ENCODE results near the gene BMERB1. TPM values are rescaled to one million over a fixed set of nuclear protein-coding genes. Genes with fewer than 3 reads are reported as not detected.
"Not testable (repeated sequence)": the region's sequence is repeated elsewhere in the genome, so short reads cannot be mapped to it uniquely, and the experiment has no call there.

Gene BMERB1
- total RNA-seq, 4 donors from 2014 or later: 7.0 to 47.9 (median 15.0) TPM

GRCh38 chr16:15566095-15566494, 131.7 kb downstream of the BMERB1 start:
- no peak for DNase-seq
- Histone ChIP-seq H3K27me3 (no peaks in the 10 kb centered on the region), H3K9me3 (no peaks in the 10 kb centered on the region), H3K36me3 (no peaks in the 10 kb centered on the region), H3K27ac (no peak overlapping the region), H3K4me1 (no peaks in the 10 kb centered on the region), H3K4me3 (no peak overlapping the region)
- TF ChIP-seq CTCF (IDR thresholded peaks at IDR 0.05): no peak
- no peak for TF ChIP-seq POLR2A (IDR thresholded peaks at IDR 0.05)

GRCh38 chr16:15567823-15568222, 133.4 kb downstream of the BMERB1 start:
- DNase-seq: no peak
- Histone ChIP-seq H3K4me3 (no peak overlapping the region), H3K27me3 (no peaks in the 10 kb centered on the region), H3K9me3 (no peaks in the 10 kb centered on the region), H3K27ac (no peak overlapping the region), H3K4me1 (peaks cover 0 to 14% (median 1%) of the 10 kb centered on the region in 4 donors), H3K36me3 (no peaks in the 10 kb centered on the region)
- no peak for TF ChIP-seq CTCF (IDR thresholded peaks at IDR 0.05)
- no peak for TF ChIP-seq POLR2A (IDR thresholded peaks at IDR 0.05)

- not testable (repeated sequence) for H3K9me3 ChIP-seq
- H3K4me1 ChIP-seq: peaks cover 0 to 14% (median 1%) of the 10 kb centered on the region in 4 donors
Observed at GRCh38 chr16:15570666-15571065, 136.3 kb downstream of the BMERB1 start.

DNA sequence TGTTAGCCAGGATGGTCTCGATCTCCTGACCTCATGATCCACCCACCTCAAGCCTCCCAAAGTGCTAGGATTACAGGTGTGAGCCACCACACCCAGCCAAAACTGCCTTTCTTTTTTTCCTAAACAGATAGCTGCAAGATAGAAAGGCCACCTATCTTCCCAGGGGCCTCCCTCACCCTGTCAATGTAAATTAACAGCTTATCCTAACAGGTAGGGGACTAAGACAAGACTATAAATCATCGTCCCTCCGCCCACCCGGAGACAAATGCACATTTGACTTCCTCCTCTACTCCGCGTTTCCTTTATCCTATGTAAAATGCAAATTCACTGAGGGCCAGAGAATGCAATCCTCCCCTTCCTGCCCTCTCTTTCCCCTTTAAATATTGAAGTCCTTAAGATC, 137.2 kb downstream of the BMERB1 start:
- DNase-seq: no peak
- Histone ChIP-seq H3K36me3 (no peaks in the 10 kb centered on the region), H3K27ac (peak overlapping the region in 1 of 4 donors; percentile 63), H3K9me3 (no peaks in the 10 kb centered on the region), H3K4me3 (no peak overlapping the region), H3K4me1 (peaks cover 0 to 14% (median 1%) of the 10 kb centered on the region in 4 donors), H3K27me3 (no peaks in the 10 kb centered on the region)
- TF ChIP-seq CTCF (IDR thresholded peaks at IDR 0.05): no peak
- TF ChIP-seq POLR2A (IDR thresholded peaks at IDR 0.05): no peak

More at GRCh38 chr16:15570666-15571065, 136.3 kb downstream of the BMERB1 start:
- not testable (repeated sequence) for H3K4me3 ChIP-seq, H3K27me3 ChIP-seq, DNase-seq, H3K36me3 ChIP-seq, H3K27ac ChIP-seq

- peak overlapping the region in 1 of 4 donors; percentile 63 for H3K27ac ChIP-seq
Observed at GRCh38 chr16:15572329-15573001, 138.1 kb downstream of the BMERB1 start.

More at GRCh38 chr16:15572329-15573001, 138.1 kb downstream of the BMERB1 start:
- H3K27me3 ChIP-seq: no peaks in the 10 kb centered on the region
- DNase-seq: no peak
- no peaks in the 10 kb centered on the region for H3K36me3 ChIP-seq
- peaks cover 0 to 14% (median 1%) of the 10 kb centered on the region in 4 donors for H3K4me1 ChIP-seq
- TF ChIP-seq POLR2A (IDR thresholded peaks at IDR 0.05): no peak
- TF ChIP-seq CTCF (IDR thresholded peaks at IDR 0.05): no peak
- H3K4me3 ChIP-seq: no peak overlapping the region
- H3K9me3 ChIP-seq: no peaks in the 10 kb centered on the region
